ENCODE data around the gene RAPGEF4.

GRCh38 chr2:172855588-172855987 lies 119.9 kb downstream of the RAPGEF4 start:
- TF ChIP-seq CTCF (IDR thresholded peaks at IDR 0.05) (no peak), POLR2A (IDR thresholded peaks at IDR 0.05) (no peak)
